Measurements from ENCODE around the gene EPB41L1.

- TF ChIP-seq EZH2 (IDR thresholded peaks at IDR 0.05; ENCODE audit: insufficient read depth, poor library complexity, severe bottlenecking) (no peak), EZH2phosphoT487 (IDR thresholded peaks at IDR 0.05; ENCODE audit: insufficient read depth, low read depth) (no peak)
Measured at GRCh38 chr20:36116807-36117441, 37.6 kb upstream of the EPB41L1 start.
